Stimulated activated CD4-positive, alpha-beta T cell treated with anti-CD3 and anti-CD28 coated beads, Interleukin-1b, Interleukin-23, amount 100 ng/mL, for 24 hours (primary cell): Measurements from ENCODE around the gene HSD3B2.

Experiments
- DNase-seq, 4 experiments: peaks; one replicate each; pipeline ENCODE4 v3.0.0-alpha.2; 2020; ENCODE audit warnings: low read depth in 4 of 4, low spot score in 1 of 4

HSD3B2 gene

GRCh38 chr1:119453021-119453420 is 38.1 kb downstream of the HSD3B2 start:
- DNase-seq: no peak

- no peak for DNase-seq
Observed at GRCh38 chr1:119462964-119463363, 48.0 kb downstream of the HSD3B2 start.

GRCh38 chr1:119463569-119463968 is 48.6 kb downstream of the HSD3B2 start:
- no peak for DNase-seq

GRCh38 chr1:119466445-119466844 is 51.5 kb downstream of the HSD3B2 start:
- DNase-seq: no peak

GRCh38 chr1:119467219-119467618 is 52.3 kb downstream of the HSD3B2 start:
- DNase-seq: no peak

GRCh38 chr1:119467857-119468668 is 53.1 kb downstream of the HSD3B2 start:
- no peak for DNase-seq

GRCh38 chr1:119469741-119470140 is 54.8 kb downstream of the HSD3B2 start:
- DNase-seq: no peak

GRCh38 chr1:119470377-119470776 is 55.4 kb downstream of the HSD3B2 start:
- no peak for DNase-seq

GRCh38 chr1:119470958-119471357 is 56.0 kb downstream of the HSD3B2 start:
- DNase-seq: no peak

- DNase-seq: no peak
Observed at GRCh38 chr1:119471566-119471965, 56.6 kb downstream of the HSD3B2 start.

GRCh38 chr1:119472080-119472818 is 57.3 kb downstream of the HSD3B2 start:
- DNase-seq: no peak
